NCI-H526 (cell line): ENCODE data around the gene RAB9A.

ENCODE experiments used
- DNase-seq, 2 experiments: peaks; one replicate each; lab custom pipeline; 2025; lab: John Stamatoyannopoulos, UW

The RAB9A gene

DNA sequence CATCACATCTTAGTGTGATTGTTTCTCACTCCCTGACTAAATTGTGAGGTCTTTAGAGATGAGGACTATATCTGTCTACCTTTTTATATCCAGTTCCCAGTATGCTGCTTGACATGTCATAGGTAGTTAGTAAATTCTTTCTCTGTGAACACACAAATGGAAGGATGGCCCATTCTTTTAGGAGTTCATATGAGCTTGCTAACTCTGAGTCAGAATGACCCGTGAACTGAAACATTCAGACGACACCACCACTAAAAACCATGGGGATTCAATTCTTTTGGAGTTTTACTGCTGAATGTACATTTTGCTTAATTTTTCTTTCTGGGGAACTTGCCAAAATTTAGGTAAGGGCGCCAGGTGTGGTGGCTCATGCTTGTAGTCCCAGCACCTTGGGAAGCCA lies 59.6 kb downstream of the RAB9A start:
- DNase-seq, result no peak

DNA sequence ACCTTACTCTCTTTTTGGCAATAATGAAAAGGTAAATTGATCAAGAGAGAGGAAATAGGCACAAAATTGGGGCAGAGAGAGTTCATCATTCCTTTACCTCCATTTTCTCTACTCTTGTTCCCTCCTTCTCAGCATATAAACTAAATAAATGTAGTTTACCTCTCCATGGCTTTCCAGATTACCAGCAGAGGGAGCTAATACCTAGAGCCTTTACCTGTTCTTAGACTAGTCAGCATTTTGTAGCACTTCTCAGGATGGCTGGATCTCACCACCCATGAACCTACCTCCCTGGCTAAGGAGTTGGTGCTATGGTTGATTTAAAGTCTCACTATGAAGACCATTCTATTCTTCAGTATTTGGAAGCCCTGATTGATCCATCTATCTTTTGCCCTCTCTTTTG lies 61.3 kb downstream of the RAB9A start:
- DNase-seq, result peak; percentile 12 to 71

DNA sequence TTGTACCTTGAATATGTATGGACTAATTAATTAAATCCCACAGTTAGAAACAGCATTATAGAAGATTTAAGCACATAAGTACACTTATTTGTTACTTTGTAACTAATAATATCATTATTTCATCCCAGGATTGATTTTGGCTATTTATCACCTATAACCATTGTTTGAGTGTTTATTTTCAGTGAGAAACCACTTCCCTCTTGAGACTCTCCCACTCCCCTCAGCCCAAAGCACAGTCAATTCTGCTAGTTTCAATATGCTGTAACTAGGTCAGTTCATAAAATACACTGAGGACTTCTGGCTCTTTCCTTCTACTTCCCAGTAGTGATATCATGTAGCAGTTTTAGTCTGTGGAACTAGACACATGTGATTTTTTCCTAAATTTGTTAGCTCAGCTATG lies 61.9 kb downstream of the RAB9A start:
- no peak for DNase-seq

DNA sequence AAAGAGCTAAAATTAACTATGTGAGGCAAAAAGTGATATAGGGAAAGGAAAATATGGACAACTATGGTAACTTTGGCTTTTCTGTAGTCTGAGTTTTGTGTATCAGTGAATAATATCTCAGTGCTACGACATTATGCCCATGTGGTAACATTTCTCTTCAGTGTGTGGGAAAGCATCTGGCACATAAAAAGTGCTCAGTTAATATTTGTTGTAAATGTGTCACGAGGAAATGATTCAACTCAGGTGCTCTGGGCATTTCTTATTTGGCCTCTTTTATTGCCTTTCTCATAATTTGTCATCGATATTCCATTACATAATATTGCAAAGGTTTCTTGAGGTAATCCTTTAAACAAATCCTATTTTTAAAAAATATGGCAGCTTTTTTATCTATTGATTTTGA lies 63.2 kb downstream of the RAB9A start:
- no peak for DNase-seq

DNA sequence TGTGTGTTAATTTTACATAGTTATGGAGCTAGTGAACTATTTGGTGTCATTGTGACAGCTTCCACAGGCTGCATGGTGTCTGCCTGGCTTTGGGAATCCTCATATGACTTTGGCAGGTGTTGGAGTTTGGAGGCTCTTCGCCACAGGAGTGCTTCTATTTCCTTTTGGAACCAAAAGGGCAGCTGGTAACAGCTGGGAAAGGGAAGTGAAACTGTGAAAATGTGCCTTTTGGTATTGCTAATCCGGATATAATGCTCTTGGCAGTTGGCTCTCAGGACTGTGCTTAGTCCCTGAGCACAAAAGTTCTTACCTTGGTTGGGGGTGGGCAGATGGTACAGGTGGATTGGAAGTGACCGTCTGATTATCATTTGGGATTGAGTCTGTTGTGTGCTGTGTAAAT lies 63.7 kb downstream of the RAB9A start:
- no peak for DNase-seq

DNA sequence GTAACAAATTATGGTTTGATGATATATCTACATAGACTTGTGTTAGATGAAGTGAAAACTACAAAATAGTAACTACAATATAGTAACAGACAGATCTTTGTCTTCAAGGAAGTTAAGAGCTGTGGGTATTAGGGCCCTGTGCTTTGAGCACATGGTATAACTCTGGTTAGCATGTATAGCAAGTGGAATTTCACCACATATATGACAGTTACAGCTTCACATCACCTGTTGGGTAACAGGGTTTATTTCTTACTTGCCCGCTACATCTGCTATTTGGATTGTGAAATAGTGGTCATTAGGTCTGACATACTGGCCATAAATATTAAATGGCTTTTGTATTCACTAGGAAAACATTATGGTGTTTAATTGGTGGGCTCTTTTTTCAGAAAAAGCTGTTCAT lies 65.8 kb downstream of the RAB9A start:
- DNase-seq, result no peak

DNA sequence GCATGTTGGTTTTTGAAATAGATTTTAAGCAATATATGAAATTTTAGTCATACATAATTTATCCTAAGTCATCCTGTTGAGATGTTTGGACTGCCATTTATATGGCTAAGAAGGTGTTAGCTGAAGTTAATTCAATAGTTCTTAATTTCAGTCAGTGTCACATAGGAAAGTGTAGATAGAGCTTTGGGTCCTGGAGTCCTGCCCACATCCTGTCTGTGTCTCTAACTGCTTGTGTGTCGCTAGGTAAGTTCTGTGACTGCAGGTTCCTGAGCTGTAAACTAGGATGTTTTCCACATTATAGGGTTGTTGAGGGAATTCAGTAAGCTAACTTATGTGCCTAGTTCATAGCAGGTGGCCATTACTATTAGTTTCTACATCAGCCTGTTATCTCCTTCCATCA lies 66.3 kb downstream of the RAB9A start:
- no peak for DNase-seq

DNA sequence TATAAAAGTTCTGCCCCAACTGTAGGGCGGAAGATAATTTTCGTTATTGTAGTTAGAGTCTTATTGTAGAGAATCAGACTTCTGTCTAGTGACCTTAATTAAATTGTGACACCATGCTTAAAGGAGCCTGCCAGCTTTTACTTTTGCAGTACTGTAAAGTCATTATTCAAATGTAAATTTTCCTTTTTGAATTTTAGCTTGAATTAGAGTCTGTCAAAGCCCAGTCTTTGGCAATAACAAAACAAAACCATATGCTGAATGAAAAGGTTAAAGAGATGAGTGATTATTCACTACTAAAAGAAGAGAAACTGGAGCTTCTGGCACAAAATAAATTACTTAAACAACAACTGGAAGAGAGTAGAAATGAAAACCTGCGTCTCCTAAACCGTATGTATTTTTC lies 67.5 kb downstream of the RAB9A start:
- no peak for DNase-seq

DNA sequence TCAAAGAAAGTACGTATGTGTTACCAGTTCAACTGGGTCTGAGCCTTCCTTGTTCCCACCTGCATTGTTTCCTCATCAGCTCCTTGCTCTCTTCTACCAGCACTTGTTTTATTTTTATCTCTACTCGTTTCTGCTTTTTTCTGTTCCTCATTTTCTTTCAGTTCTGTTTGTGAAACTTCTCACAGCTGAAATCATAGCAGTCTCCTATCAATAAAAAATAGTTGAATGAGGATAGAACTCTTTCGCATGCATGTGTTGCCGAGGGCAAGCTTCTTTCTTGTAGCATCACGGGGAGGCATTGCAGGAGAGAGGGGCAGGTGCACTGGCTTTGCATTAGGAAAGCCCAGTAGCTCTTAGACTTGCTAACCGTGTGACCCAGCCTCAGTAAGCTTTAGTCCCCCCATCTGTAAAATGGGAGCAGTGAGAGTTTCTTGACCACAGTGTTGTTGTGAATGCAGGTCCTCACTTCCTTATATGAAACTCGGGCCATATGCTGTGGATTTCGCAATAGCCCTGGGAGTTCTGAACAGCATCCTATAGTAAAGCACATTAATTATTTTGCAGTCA lies 70.3 kb downstream of the RAB9A start:
- no peak for DNase-seq
